NCI-H345 treated with DMSO at 0.1 percent for 48 hours (cell line): Measurements from ENCODE around the gene CTBP1.

ENCODE experiments used
- DNase-seq: peaks from one replicate; lab custom pipeline; 2025; ENCODE audit not compliant: unreplicated experiment; lab: John Stamatoyannopoulos, UW

Gene CTBP1

GRCh38 chr4:1164444-1164843 is 84.5 kb downstream of the CTBP1 start:
- no peak for DNase-seq

DNA sequence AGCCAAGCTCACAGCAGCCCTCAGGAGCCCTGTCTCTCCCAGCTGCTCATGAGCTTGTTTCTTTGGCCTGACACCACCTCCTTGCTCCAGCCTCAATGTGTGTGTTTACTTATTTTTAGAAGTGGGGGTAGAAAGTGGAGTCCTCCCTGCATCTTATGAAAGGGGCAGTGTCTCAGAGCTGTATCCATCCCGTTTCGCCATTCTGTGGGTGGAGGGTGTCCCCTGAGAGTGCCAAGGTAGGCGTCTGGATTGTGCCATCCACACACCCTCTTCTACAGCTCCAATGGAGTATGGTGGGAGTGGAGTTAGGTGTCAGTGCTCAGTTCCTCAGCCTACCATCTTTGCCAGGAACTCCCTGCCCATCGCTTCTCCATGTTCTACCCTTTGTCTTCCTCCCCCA is 84.9 kb downstream of the CTBP1 start:
- DNase-seq: no peak
